GM12878 (cell line): ENCODE data around the gene ERC2. TPM values are rescaled to one million over a fixed set of nuclear protein-coding genes. Genes with fewer than 3 reads are reported as not detected.

ENCODE experiments used
- ATAC-seq: fragments of 200-7000 bp; cut with Tn5 transposase; 3 replicates; pipeline ENCODE4 v1.9.1; 2020; ENCODE audit warnings: mild to moderate bottlenecking, moderate library complexity
- BruUV-seq: library from RNA; stranded (reverse); fragments of 400-500 nt; replicated peaks from 2 replicates; lab custom pipeline; 2021; lab: Mats Ljungman, UMichigan
- CTCF ChIA-PET: fragments of 300-600 bp; sonication (Branson Sonifier 250); formaldehyde crosslinking; extraction: SDS; loops from one replicate; lab custom pipeline; 2021; ENCODE audit warnings: inconsistent platforms; lab: Yijun Ruan, JAX
- POLR2A ChIA-PET: fragments of 350-600 bp; formaldehyde crosslinking; extraction: SDS; loops from one replicate; lab custom pipeline; 2021; ENCODE audit warnings: inconsistent platforms; lab: Charles Lee
- RAD21 ChIA-PET: fragments of 300-600 bp; sonication (Branson Sonifier 250); formaldehyde crosslinking; loops from one replicate; lab custom pipeline; 2023; ENCODE audit warnings: antibody characterized with exemption; ENCODE audit not compliant: unreplicated experiment; lab: Charles Lee
- SMC1A ChIA-PET: fragments of 300-600 bp; sonication (Branson Sonifier 250); formaldehyde crosslinking; loops from one replicate; lab custom pipeline; 2023; ENCODE audit not compliant: unreplicated experiment, uncharacterized antibody; lab: Charles Lee
- DNase-seq: peaks from one replicate; pipeline ENCODE4 v3.0.0-alpha.2; 2011; ENCODE audit warnings: low read depth, low spot score
- FAIRE-seq: peaks from 3 replicates; lab custom pipeline; 2011; peaks lifted over from hg19 to GRCh38; lab: Jason Lieb, UNC
- H2AFZ ChIP-seq: 2 replicates; pipeline ENCODE4 v1.6.0; 2011; ENCODE audit warnings: low read depth, low read length, control low read depth; ENCODE audit not compliant: control insufficient read depth
- H3K27ac ChIP-seq: 2 replicates; pipeline ENCODE4 v1.5.1; 2011; ENCODE audit warnings: control low read depth; ENCODE audit not compliant: control insufficient read depth, insufficient read depth
- H3K27me3 ChIP-seq, 2 experiments: replicated peaks in 1 of 2; 2 replicates each; pipeline versions ENCODE4 v1.6.0 to v1.6.1; 2011; ENCODE audit warnings: low read length in 1 of 2; ENCODE audit not compliant: control insufficient read depth in 2 of 2, insufficient read depth in 2 of 2
- H3K36me3 ChIP-seq, 2 experiments: 2 replicates each; pipeline ENCODE4 v1.5.1; 2011; ENCODE audit warnings: low read length in 1 of 2; ENCODE audit not compliant: control insufficient read depth in 2 of 2, insufficient read depth in 2 of 2
- H3K4me1 ChIP-seq: 2 replicates; pipeline ENCODE4 v1.6.1; 2011; ENCODE audit warnings: mild to moderate bottlenecking, low read length, moderate library complexity, mixed read lengths; ENCODE audit not compliant: control insufficient read depth, insufficient read depth
- H3K4me2 ChIP-seq: 2 replicates; pipeline ENCODE4 v1.6.0; 2011; ENCODE audit warnings: control low read depth; ENCODE audit not compliant: control insufficient read depth, insufficient read depth
- H3K4me3 ChIP-seq: fragments of 200-600 bp; sonication (generic); 2 replicates; pipeline ENCODE4 v1.5.1; 2016
- H3K79me2 ChIP-seq: 2 replicates; pipeline ENCODE4 v1.6.0; 2011; ENCODE audit warnings: low read length; ENCODE audit not compliant: control insufficient read depth, insufficient read depth
- H3K9ac ChIP-seq: 2 replicates; pipeline ENCODE4 v1.8.0; 2011; ENCODE audit warnings: low read length, control low read depth, mixed read lengths; ENCODE audit not compliant: control insufficient read depth, insufficient read depth
- H3K9me3 ChIP-seq: replicated peaks from 3 replicates; pipeline ENCODE4 v1.5.1; 2011; ENCODE audit warnings: mild to moderate bottlenecking, low read length; ENCODE audit not compliant: control insufficient read depth, insufficient read depth
- H4K20me1 ChIP-seq: 2 replicates; pipeline ENCODE4 v1.6.0; 2011; ENCODE audit not compliant: control insufficient read depth, insufficient read depth
- CHD2 ChIP-seq: IDR thresholded peaks from 2 replicates; pipeline ENCODE4 v1.6.1; 2011; ENCODE audit warnings: low read depth, low read length, improper control_type of control experiment, borderline replicate concordance
- GATAD2B ChIP-seq: fragments of 450-650 bp; conservative IDR thresholded peaks from 2 replicates; pipeline ENCODE4 v1.6.1; 2017; ENCODE audit warnings: low read depth, mild to moderate bottlenecking, moderate library complexity
- NFYA ChIP-seq: IDR thresholded peaks from 2 replicates; pipeline ENCODE4 v1.6.1; 2011; ENCODE audit warnings: low read depth, mild to moderate bottlenecking, low read length, improper control_type of control experiment, borderline replicate concordance
- POLR2AphosphoS2 ChIP-seq: IDR thresholded peaks from 2 replicates; pipeline ENCODE4 v1.6.1; 2011; ENCODE audit warnings: low read depth, mild to moderate bottlenecking, low read length, improper control_type of control experiment, moderate library complexity
- WGBS: methylation state at CpG from one replicate; pipeline ENCODE4 v1.1.6; 2016; ENCODE audit warnings: low lambda C conversion rate; ENCODE audit not compliant: insufficient replicate concordance, insufficient coverage; ENCODE audit errors: missing lambda C conversion rate; 5-methylcytosine and 5-hydroxymethylcytosine counted together
- in situ Hi-C: fragments of 300-500 bp; cut with MboI; formaldehyde crosslinking; loops from 9 replicates; pipeline ENCODE4 v1.14.3; 2018; ENCODE audit warnings: mixed read lengths
- intact Hi-C: fragments of 100-400 bp; cut with micrococcal nuclease; formaldehyde crosslinking; loops from one replicate; pipeline ENCODE4 v1.14.2; 2022; ENCODE audit not compliant: unreplicated experiment
- polyA plus RNA-seq, 11 experiments: library from polyadenylated mRNA; depleted of rRNA in 4 of 11; unstranded in 6 of 11; stranded (reverse) in 5 of 11; fragments of >200 nt; fragmentation: Nextera tagmentation in 4 of 11; fragmentation: Illumina TruSeq in 1 of 11; extraction: Ambion mirVana in 4 of 11; extraction: Trizol in 1 of 11; gene quantifications; 1 replicate in 1 of 11; 2 replicates in 10 of 11; pipeline versions ENCODE4 v1.2.1 to v1.2.3, GENCODE V29; 2011 to 2016; ENCODE audit warnings: inconsistent platforms in 2 of 11, missing spikeins in 2 of 11, low read depth in 1 of 11
- total RNA-seq, 4 experiments: library from RNA; depleted of rRNA in 3 of 4; stranded (reverse); fragments of >200 nt in 3 of 4; fragmentation: Illumina TruSeq in 1 of 4; extraction: Trizol in 1 of 4; gene quantifications; 2 replicates each; pipeline versions ENCODE4 v1.2.1 to v1.2.3, GENCODE V29; 2013 to 2021
- TF ChIP-seq, protein P1 (sequence below): IDR thresholded peaks from 2 replicates; pipeline ENCODE4 v1.6.1; 2012; ENCODE audit warnings: low read depth, low read length, improper control_type of control experiment
- TF ChIP-seq, protein P2 (sequence below): IDR thresholded peaks from 2 replicates; pipeline ENCODE4 v1.6.1; 2011; ENCODE audit warnings: borderline replicate concordance, low read depth, mild to moderate bottlenecking, moderate library complexity, low read length; ENCODE audit not compliant: insufficient read depth, poor library complexity, severe bottlenecking
- TF ChIP-seq, protein P3 (sequence below): IDR thresholded peaks from 2 replicates; pipeline ENCODE4 v1.6.1; 2011; ENCODE audit warnings: low read depth, low read length, improper control_type of control experiment, borderline replicate concordance

ERC2 gene
- total and polyA plus RNA-seq, 10 of the 15 experiments (the other 5 are each of a cell fraction or from before 2014, with no cell fraction given), result 0.06 to 1.4 (median 0.12) TPM; not detected in 3

DNA sequence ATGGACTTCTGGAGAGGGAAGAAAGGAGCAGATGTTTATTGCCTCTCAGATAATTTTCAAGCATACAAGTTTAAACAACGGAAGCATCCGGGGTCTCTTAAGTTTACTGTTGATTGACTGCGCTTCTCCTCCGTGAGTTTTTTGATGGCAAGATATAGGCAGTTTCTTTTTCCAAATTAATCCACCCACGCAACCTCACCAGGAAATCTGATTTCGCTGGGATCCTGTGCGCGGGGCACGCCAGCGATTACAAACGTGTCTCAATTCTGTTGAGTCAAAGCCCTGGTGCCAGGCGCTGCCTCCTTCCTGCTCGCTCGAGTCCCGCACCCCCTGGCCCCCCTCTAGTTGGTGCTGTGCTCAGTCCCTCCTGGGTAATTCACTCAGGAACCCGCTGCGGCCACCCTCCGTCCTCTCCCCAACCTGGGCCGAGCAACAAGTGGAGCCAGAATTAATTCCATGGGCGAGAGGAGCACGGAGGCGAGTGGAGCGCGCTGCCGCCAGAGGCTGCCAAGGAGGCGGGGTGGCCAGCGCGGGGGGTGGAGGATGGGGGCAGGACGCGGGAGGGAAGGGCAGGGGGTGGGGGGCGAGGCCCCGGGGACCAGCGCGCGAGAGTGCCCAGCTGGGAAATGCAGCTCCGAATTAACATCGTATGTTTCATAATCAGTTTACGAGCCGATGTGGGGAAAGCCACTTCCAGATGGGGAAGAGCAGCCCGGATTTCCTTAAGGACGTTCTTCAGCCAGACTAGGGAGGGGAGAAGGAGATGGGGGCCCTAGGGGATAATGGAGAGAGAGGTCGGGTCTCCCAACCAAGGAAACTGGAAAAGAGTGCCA, 987.1 kb downstream of the ERC2 start:
- Histone ChIP-seq H3K27me3 (peaks cover 9 to 30% of the 10 kb centered on the region in 2 experiments), H3K9me3 (no peaks in the 10 kb centered on the region), H3K27ac (no peak overlapping the region), H4K20me1 (no peaks in the 10 kb centered on the region; the same call in 1 of the 2 replicates), H3K36me3 (no peaks in the 10 kb centered on the region), H3K4me3 (0 out of 2 replicates have a peak overlapping the region, but pooled peaks have one; percentile 47), H3K4me1 (peaks cover 8% of the 10 kb centered on the region; the same call in 1 of the 2 replicates), H2AFZ (no peak overlapping the region), H3K79me2 (no peaks in the 10 kb centered on the region), H3K4me2 (peak overlapping the region; percentile 68), H3K9ac (no peak overlapping the region)
- in situ Hi-C loops (loop anchor here (5.0 kb wide), 2 partner anchors 241 to 771 kb away; no protein-coding TSS in a partner anchor), intact Hi-C loops (loop anchor here (10.0 kb wide), 1 partner anchor 174 kb away; no protein-coding TSS in a partner anchor)
- ChIA-PET RAD21 (no interaction called here), CTCF (interaction anchor here (1.4 kb wide), 1 partner anchor 240 kb away, joined by 3 read pairs; no protein-coding TSS in a partner anchor), POLR2A (no interaction called here), SMC1A (interaction anchor here (1.2 kb wide), 1 partner anchor 264 kb away, joined by 3 read pairs; no protein-coding TSS in a partner anchor)
- BruUV-seq, result no TSS peak
- WGBS, result 22% methylated on average over 34 of the region's 42 CpGs
- FAIRE-seq (no peak), DNase-seq (no peak), ATAC-seq (no peak)
- TF ChIP-seq, protein P1, sequence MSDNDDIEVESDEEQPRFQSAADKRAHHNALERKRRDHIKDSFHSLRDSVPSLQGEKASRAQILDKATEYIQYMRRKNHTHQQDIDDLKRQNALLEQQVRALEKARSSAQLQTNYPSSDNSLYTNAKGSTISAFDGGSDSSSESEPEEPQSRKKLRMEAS, result no peak
- TF ChIP-seq NFYA (no peak), POLR2AphosphoS2 (no peak), GATAD2B (no peak), CHD2 (no peak)
- TF ChIP-seq, protein P2, sequence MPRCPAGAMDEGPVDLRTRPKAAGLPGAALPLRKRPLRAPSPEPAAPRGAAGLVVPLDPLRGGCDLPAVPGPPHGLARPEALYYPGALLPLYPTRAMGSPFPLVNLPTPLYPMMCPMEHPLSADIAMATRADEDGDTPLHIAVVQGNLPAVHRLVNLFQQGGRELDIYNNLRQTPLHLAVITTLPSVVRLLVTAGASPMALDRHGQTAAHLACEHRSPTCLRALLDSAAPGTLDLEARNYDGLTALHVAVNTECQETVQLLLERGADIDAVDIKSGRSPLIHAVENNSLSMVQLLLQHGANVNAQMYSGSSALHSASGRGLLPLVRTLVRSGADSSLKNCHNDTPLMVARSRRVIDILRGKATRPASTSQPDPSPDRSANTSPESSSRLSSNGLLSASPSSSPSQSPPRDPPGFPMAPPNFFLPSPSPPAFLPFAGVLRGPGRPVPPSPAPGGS, result no peak
- TF ChIP-seq, protein P3, sequence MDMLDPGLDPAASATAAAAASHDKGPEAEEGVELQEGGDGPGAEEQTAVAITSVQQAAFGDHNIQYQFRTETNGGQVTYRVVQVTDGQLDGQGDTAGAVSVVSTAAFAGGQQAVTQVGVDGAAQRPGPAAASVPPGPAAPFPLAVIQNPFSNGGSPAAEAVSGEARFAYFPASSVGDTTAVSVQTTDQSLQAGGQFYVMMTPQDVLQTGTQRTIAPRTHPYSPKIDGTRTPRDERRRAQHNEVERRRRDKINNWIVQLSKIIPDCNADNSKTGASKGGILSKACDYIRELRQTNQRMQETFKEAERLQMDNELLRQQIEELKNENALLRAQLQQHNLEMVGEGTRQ, result no peak
